Thyroid gland (tissue), 4 donors: ENCODE measurements around the gene ACTR6.

ENCODE experiments used
- POLR2A ChIP-seq, 2 donors: fragments of 450-650 bp; IDR thresholded peaks; one replicate each; pipeline ENCODE4 v1.6.1; 2017; ENCODE audit warnings: antibody characterized with exemption in 2 of 2, mild to moderate bottlenecking in 2 of 2, moderate library complexity in 1 of 2
- TF ChIP-seq, protein P1 (sequence below), 6 experiments: fragments of 200-600 bp in 3 of 6; fragments of 450-650 bp in 3 of 6; sonication (generic) in 3 of 6; IDR thresholded peaks; one replicate each; pipeline ENCODE4 v1.5.1; 2016 to 2019; ENCODE audit warnings: antibody characterized with exemption in 6 of 6, mild to moderate bottlenecking in 2 of 6, inconsistent platforms in 1 of 6, moderate library complexity in 1 of 6

DNA sequence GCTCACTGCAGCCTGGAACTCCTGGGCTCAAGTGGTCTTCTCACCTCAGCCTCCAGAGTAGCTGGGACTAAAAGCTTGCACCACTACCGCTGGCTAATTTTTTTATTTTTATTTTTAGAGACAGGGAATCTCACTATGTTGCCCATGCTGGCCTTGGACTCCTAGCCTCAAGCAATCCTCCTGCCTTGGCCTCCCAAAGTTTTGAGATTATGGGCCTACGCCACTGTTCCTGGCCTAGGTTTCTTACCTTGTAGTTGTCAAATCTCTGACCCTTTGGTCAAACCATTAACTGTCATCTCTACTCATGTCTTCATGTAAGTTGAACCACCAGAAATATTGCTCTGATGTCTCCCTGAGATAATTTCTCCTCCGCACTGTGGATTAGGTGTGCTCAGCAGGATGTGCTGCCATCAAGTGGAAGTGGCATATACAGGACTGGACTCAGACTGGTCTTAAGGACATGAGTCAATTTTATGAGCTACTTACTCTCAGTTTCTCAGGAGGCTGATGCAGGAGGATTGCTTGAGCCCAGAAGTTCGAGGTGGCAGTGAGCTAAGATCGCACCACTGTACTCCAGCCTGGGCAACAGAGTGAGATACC is 28.5 kb downstream of the ACTR6 start:
- TF ChIP-seq, protein P1, sequence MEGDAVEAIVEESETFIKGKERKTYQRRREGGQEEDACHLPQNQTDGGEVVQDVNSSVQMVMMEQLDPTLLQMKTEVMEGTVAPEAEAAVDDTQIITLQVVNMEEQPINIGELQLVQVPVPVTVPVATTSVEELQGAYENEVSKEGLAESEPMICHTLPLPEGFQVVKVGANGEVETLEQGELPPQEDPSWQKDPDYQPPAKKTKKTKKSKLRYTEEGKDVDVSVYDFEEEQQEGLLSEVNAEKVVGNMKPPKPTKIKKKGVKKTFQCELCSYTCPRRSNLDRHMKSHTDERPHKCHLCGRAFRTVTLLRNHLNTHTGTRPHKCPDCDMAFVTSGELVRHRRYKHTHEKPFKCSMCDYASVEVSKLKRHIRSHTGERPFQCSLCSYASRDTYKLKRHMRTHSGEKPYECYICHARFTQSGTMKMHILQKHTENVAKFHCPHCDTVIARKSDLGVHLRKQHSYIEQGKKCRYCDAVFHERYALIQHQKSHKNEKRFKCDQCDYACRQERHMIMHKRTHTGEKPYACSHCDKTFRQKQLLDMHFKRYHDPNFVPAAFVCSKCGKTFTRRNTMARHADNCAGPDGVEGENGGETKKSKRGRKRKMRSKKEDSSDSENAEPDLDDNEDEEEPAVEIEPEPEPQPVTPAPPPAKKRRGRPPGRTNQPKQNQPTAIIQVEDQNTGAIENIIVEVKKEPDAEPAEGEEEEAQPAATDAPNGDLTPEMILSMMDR (IDR thresholded peaks at IDR 0.05) = no peak
- no peak for TF ChIP-seq POLR2A (IDR thresholded peaks at IDR 0.05)
